COLO829 (cell line): ENCODE results near the gene POLR2J3.
"Not testable (repeated sequence)": the region's sequence is repeated elsewhere in the genome, so short reads cannot be mapped to it uniquely, and the experiment has no call there.

Experiments used
- DNase-seq: peaks from one replicate; pipeline ENCODE4 v3.0.0; 2012; ENCODE audit warnings: low spot score

The POLR2J3 gene

DNA sequence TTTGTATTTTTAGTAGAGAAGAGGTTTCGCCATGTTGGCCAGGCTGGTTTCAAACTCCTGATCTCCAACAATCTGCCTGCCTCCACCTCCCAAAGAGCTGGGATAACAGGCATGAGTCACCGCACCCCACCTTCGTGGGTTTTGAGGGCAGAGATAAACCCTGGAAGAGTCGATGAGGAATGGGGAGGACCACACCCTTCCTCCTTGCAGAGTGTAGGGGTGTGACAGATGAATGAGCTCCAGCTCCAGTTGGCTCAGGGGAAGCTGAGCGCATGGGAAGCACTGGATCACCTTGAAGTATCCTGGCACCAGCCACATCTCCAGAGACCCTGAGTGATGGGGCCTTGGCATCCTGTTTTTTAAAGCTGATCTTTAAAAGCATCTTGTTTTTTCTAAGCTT lies 11.1 kb upstream of the POLR2J3 start:
- not testable (repeated sequence) for DNase-seq

GRCh38 chr7:102581722-102582121 lies 9.3 kb upstream of the POLR2J3 start:
- DNase-seq, result not testable (repeated sequence)

- not testable (repeated sequence) for DNase-seq
These were observed 6.1 kb upstream of the POLR2J3 start for GRCh38 chr7:102578486-102578885.

DNA sequence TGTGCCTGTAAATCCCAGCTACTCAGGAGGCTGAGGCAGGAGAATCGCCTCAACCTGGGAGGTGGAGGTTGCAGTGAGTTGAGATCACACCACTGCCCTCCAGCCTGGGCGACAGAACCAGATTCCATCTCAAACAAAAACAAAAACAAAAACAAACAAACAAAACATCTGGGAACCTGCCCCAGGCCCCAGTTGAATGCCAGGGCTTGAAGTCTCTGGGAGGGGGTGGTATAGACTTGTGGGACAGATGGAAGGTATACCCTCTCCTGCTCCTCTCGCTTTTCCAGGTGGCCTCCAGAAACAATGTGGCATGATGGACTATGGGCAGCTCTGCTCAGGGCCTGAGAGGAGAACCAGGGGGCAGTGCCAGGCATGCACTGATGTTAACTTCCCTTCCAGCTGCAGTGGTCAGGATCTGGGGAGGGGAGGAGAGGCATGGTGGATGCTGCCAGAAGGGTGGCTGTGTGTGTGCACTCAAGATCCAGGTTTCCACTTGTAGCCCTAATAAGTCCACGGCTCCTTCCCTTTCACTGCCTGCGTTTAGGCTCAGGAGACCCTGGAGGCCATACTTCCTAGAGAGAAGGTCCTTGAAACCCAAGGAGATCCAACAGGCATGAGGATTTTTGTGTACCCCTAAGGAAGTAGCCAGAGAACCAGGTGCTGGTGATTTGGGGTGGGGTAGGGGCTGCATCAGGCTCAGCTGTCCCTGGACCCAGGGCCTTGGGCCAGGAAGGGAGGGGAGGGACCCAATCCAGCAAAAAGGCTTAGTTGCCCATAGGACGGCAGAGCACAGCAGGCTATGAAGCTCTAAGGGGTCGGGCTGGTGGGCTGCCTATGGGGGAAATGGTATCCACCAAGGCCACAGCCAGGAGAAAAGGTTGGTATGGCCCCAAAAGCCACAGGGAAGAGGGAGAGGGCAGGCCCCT lies 5.2 kb upstream of the POLR2J3 start:
- not testable (repeated sequence) for DNase-seq

DNA sequence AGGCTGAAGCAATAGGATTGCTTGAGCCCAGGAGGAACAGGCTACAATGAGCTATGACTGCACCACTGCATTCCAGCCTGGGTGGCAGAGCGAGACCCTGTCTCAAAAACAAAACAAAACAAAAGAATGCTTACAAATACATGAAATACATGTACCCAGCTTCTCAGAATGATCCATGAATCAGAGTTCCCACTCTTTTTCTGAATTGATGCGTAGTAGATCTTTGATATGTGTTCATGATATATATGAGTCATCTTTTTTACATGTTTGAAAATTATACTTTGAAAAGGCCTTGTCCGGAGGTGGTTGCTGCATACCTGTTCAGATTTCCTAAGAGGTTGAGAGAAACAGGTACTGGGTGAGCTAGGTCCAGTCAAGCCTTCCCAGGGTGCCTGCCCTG lies 4.0 kb upstream of the POLR2J3 start:
- DNase-seq, result not testable (repeated sequence)

DNA sequence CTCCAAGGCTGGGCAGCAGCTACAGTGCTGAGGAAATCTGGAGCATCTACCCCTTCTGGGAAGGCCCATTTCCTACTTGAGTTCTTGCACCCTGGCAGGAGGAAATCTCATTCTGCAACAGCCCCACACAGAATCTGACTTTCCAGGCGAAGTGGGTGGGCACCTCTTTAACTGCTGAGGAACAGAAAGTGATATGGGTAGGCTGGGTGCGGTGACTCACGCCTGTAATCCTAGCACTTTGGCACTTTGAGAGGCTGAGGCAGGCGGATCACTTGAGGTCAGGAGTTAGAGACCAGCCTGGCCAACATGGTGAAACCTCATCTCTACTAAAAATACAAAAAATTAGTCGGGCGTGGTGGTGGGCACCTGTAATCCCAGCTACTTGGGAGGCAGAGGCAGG lies 2.2 kb upstream of the POLR2J3 start:
- not testable (repeated sequence) for DNase-seq

GRCh38 chr7:102568620-102569019 lies 3.8 kb downstream of the POLR2J3 start:
- not testable (repeated sequence) for DNase-seq

DNA sequence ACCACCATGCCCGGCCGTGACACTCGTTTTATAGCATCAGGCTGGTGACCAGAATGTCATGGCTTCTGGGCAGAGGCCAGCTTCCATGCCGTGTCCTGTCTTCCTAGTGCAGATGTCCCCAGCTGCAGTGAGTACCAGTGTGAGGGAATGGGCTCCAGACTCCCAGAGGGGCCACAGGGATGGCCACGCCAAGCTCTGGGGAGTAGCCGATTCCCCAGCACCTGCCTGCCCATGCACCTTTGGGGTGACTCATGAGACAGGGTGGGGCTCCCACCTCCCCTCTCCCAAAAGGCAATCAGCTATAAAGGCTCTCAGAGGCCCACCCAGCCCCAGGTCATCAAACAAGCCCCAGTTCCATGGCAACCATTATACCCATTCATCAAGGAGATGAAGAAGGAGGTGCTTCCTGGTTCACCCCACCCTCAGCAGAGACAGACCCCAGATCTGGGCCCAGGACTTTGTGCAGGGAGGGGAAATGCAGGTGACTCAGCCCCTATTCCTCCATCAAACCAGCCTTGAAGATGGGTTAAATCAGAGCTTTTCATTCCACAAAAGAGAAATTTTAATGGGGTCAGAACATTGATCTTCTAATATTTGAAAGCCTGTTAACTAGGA lies 21.5 kb downstream of the POLR2J3 start, which contains the start of gene SPDYE2:
TSS of gene SPDYE2 (plus strand) at position 419 of the 615 bp plus-strand sequence. CDS start 2,030 bp downstream, outside the sequence.
- DNase-seq, result not testable (repeated sequence)

DNA sequence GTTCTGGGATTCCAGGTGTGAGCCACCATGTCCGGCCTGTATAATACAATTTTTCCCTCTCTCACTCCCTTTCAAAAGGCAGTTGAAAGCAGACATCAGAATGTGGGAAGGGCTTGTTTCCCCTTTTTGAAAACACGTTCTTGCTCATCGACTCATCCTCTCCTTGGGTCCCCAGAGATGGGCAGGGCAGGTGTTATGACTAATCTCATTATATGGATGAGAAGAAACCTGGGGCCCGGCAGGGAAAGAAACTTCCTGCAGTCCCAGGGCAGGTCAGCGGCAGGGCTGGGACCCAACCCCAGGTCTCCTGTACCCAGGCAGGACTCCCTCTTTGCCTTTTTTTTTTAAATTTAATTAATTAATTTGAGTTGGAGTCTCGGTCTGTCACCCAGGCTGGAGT lies 26.0 kb downstream of the POLR2J3 start:
- DNase-seq, result not testable (repeated sequence)

- not testable (repeated sequence) for DNase-seq
These were observed 27.1 kb downstream of the POLR2J3 start for GRCh38 chr7:102545288-102545687.

DNA sequence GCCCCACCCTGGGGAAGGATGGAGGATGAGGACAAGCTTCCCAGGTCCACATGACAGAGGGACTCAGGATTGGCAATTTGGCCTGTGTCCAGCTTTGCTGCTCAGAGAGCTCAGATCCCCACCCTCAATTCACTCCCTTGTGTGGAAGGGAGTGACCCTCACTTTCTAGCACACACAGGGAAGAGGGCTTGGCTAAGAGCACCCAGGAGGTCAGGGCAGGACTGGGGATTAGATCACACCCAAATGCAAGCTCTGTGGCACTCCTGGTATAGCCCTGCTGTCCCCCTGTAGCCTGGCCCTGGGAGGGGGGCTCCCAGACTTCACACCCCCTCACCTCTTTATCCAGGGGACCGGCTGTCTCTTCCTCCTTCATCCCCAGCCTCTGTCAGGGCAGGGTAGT lies 28.0 kb downstream of the POLR2J3 start:
- DNase-seq, result not testable (repeated sequence)

GRCh38 chr7:102543596-102543995 lies 28.8 kb downstream of the POLR2J3 start, which contains the start of gene UPK3BL2:
Gene UPK3BL2 (minus strand): TSS chr7:102543696. CDS start chr7:102543636, 60 bp downstream.
- DNase-seq, result not testable (repeated sequence)

DNA sequence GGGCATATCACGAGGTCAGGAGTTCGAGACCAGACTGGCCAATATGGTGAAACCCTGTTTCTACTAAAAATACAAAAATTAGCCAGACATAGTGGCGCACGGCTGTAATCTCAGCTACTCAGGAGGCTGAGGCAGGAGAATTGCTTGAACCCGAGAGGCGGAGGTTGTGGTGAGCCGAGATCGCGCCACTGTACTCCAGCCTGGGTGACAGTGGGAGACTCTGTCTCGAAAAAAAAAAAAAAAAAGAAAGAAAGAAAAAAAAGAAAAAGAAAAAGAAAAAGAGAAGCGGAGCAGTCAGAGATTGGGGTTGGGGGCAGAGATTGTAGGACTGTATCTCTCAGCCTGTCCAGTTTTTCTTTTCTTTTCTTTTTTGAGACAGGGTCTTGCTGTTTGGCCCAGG lies 29.6 kb downstream of the POLR2J3 start:
- not testable (repeated sequence) for DNase-seq

DNA sequence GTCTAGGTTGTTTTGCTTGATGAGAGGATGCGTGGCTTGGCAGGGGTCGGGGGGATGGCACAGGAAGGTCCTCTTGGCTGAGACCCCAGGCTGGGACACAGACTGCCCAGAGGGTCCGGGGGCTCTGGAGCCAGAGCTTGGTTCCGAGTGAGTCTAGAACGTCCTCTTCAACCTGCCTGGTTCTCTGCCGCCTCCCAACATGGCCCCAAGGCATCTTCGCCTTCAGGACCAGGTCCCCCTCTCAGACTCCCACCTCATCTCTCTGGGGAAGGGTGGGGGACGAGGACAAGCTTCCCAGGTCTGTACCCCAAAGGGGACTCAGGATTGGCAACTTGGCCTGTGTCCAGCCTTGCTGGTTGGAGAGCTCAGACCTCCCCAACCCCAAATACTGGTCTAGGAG lies 30.3 kb downstream of the POLR2J3 start:
- not testable (repeated sequence) for DNase-seq

GRCh38 chr7:102540604-102541003 lies 31.8 kb downstream of the POLR2J3 start:
- not testable (repeated sequence) for DNase-seq

DNA sequence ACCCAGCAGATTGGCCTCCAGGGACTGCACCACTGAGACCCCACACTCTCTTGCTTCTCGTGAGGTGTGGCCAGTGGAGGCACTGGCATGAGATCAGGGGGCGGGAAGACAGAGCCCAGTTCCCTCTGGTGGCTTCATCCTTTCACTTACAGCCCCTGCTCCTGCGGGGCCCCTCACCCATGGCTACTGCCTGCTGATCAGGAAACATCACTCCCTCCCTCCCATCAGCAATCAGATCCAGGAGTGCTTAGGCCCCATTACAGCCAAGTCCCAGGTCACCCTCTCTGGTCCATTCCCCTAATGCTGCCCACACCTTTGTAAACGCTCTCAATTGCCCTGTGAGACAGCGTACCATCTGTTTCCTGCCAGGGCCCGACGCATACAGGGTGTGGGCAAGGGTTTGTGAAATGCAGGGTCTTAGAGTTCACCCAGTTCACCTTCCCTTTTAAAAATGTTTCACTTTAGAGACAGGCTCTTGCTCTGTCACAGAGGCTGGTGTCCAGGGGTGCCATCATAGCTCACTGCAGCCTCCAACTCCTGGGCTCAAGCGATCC lies 37.2 kb downstream of the POLR2J3 start:
- DNase-seq, result not testable (repeated sequence)

DNA sequence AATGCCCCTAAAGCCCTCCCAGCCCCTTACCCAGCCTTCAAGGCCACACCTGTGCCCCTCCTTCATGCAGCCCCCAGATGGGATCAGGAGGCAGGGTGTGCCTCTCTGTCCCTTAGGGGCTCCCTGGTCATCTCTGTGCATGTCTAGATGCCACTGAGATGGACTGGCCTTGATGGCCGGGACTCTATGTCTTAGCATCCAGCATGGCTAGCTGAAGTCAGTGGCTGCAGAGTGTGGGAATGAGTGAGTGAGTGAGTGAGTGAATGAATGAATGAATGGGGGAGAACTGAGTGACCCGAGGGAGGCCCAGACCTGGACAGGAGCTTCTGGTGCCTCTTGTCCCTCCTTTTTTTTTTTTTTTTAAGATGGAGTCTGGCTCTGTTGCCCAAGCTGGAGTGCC lies 40.3 kb downstream of the POLR2J3 start:
- not testable (repeated sequence) for DNase-seq

- DNase-seq, result not testable (repeated sequence)
These were observed 40.8 kb downstream of the POLR2J3 start for GRCh38 chr7:102531583-102531982.

GRCh38 chr7:102527822-102528793 lies 44.3 kb downstream of the POLR2J3 start:
- DNase-seq, result not testable (repeated sequence)

- not testable (repeated sequence) for DNase-seq
These were observed 45.2 kb downstream of the POLR2J3 start for GRCh38 chr7:102527182-102527581.

DNA sequence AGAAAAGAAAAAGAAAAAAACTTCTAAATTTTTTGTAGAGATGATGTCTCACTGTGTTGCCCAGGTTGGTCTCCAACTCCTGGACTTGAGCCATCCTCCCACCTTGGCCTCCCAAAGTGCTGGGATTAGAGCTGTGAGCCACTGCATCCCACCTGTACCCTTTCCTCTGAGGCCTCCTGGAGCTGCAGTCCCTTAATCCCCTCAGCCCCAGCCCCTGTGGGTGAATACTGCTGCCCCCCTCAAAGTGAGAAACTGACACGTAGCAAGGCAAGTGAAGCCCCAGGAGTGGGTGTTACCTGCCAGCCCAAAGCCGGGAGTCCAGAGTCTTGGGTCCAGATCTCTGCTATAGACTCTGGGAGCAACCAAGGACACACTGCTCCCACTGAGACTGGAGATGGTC lies 47.6 kb downstream of the POLR2J3 start:
- DNase-seq, result not testable (repeated sequence)
